Measurements from ENCODE around the gene KRTAP20-4. TPM values are rescaled to one million over a fixed set of nuclear protein-coding genes. Genes with fewer than 3 reads are reported as not detected.

The KRTAP20-4 gene
- total and polyA plus RNA-seq, 9 donors, result not detected

GRCh38 chr21:30623362-30623761 is 2.9 kb downstream of the KRTAP20-4 start:
- intact Hi-C loops (cut with DNase I), result no loop called here
- no peak overlapping the region for H3K27ac ChIP-seq
- H3K4me1 ChIP-seq (ENCODE audit: insufficient read depth), result no peaks in the 10 kb centered on the region
- TF ChIP-seq EP300 (IDR thresholded peaks at IDR 0.05), result no peak
- TF ChIP-seq POLR2A (IDR thresholded peaks at IDR 0.05), result no peak
- TF ChIP-seq, protein P1, sequence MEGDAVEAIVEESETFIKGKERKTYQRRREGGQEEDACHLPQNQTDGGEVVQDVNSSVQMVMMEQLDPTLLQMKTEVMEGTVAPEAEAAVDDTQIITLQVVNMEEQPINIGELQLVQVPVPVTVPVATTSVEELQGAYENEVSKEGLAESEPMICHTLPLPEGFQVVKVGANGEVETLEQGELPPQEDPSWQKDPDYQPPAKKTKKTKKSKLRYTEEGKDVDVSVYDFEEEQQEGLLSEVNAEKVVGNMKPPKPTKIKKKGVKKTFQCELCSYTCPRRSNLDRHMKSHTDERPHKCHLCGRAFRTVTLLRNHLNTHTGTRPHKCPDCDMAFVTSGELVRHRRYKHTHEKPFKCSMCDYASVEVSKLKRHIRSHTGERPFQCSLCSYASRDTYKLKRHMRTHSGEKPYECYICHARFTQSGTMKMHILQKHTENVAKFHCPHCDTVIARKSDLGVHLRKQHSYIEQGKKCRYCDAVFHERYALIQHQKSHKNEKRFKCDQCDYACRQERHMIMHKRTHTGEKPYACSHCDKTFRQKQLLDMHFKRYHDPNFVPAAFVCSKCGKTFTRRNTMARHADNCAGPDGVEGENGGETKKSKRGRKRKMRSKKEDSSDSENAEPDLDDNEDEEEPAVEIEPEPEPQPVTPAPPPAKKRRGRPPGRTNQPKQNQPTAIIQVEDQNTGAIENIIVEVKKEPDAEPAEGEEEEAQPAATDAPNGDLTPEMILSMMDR (IDR thresholded peaks at IDR 0.05), result no peak
- 84 to 93% (median 91%) methylated on average over 3 of the region's 3 CpGs for WGBS, 3 donors
- H3K36me3 ChIP-seq, result no peaks in the 10 kb centered on the region
- H3K27me3 ChIP-seq, result no peaks in the 10 kb centered on the region
- H3K4me3 ChIP-seq, result no peak overlapping the region
- no peak for DNase-seq
- no peaks in the 10 kb centered on the region for H3K9me3 ChIP-seq

- 74 to 80% (median 75%) methylated on average over 4 of the region's 4 CpGs for WGBS, 3 donors
- H3K36me3 ChIP-seq, result no peaks in the 10 kb centered on the region
- DNase-seq, result no peak
- H3K4me3 ChIP-seq, result no peak overlapping the region
- intact Hi-C loops (cut with DNase I), result no loop called here
- no peak overlapping the region for H3K27ac ChIP-seq
- H3K4me1 ChIP-seq (ENCODE audit: insufficient read depth), result no peaks in the 10 kb centered on the region
- no peaks in the 10 kb centered on the region for H3K27me3 ChIP-seq
- no peaks in the 10 kb centered on the region for H3K9me3 ChIP-seq
- TF ChIP-seq POLR2A (IDR thresholded peaks at IDR 0.05) (no peak), EP300 (IDR thresholded peaks at IDR 0.05) (no peak)
Measured at GRCh38 chr21:30625449-30626165, 5.2 kb downstream of the KRTAP20-4 start.

DNA sequence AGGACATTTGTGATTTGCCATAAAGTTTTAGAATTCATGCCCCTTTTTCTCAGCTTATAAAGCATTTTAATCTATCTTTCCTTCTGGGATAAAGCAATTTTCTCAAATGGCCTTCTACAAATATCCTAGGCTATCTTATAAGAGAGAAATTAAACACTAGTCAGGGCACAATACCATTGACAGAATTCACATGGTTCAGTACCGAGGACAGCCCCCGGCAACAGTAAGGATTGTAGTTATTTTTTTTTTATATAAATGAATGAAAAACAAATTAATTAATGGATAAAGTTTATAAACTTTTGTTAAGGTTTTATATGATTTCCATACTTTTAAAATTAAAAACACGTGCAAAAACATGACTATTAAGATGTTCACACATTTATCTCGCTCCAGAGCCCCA is 7.7 kb downstream of the KRTAP20-4 start:
- DNase-seq, result no peak
- H3K27me3 ChIP-seq, result no peaks in the 10 kb centered on the region
- H3K36me3 ChIP-seq, result no peaks in the 10 kb centered on the region
- 68 to 86% (median 85%) methylated on average over 4 of the region's 4 CpGs for WGBS, 3 donors
- TF ChIP-seq, protein P1 (IDR thresholded peaks at IDR 0.05), result no peak
- TF ChIP-seq POLR2A (IDR thresholded peaks at IDR 0.05) (no peak), EP300 (IDR thresholded peaks at IDR 0.05) (no peak)
- no peak overlapping the region for H3K4me3 ChIP-seq
- intact Hi-C loops (cut with DNase I), result no loop called here
- no peaks in the 10 kb centered on the region for H3K9me3 ChIP-seq
- H3K4me1 ChIP-seq (ENCODE audit: insufficient read depth), result no peaks in the 10 kb centered on the region
- H3K27ac ChIP-seq, result no peak overlapping the region

DNA sequence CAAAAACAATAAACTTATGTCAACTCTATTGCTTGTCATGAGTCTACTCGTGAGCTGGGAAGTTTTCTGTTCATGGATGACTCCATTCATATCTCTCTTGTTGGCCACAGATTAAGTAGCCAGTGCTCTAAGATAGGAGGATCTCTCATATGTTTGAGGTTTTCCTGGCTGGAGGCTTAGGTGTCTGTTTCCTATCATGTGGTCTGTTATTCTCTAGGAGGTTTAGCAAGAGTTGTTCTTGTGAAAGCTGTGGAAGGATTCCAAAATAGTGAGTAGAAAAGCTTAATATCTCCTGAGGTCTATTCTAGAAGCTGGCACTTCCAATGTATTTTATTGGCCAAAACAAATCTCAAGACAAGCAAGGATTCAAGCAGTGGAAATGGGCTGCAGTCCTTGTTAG is 8.8 kb downstream of the KRTAP20-4 start:
- no peaks in the 10 kb centered on the region for H3K36me3 ChIP-seq
- TF ChIP-seq POLR2A (IDR thresholded peaks at IDR 0.05), result no peak
- TF ChIP-seq, protein P1 (IDR thresholded peaks at IDR 0.05), result no peak
- TF ChIP-seq EP300 (IDR thresholded peaks at IDR 0.05), result no peak
- H3K27ac ChIP-seq, result no peak overlapping the region
- H3K4me3 ChIP-seq, result no peak overlapping the region
- DNase-seq, result no peak
- intact Hi-C loops (cut with DNase I), result no loop called here
- no peaks in the 10 kb centered on the region for H3K9me3 ChIP-seq
- no peaks in the 10 kb centered on the region for H3K4me1 ChIP-seq (ENCODE audit: insufficient read depth)
- no peaks in the 10 kb centered on the region for H3K27me3 ChIP-seq
- WGBS, 3 donors, result 12 to 29% (median 20%) methylated on average over 1 of the region's 1 CpG

GRCh38 chr21:30634906-30635305 is 14.5 kb downstream of the KRTAP20-4 start, which contains the start of gene KRTAP20-2:
KRTAP20-2 (plus strand) TSS chr21:30635206; CDS start chr21:30635264, 58 bp downstream.
- no peaks in the 10 kb centered on the region for H3K9me3 ChIP-seq
- intact Hi-C loops (cut with DNase I), result no loop called here
- H3K4me3 ChIP-seq, result no peak within 1 kb of the TSS
- H3K27ac ChIP-seq, result no peak within 1 kb of the TSS
- DNase-seq, result no peak
- no peaks in the 10 kb centered on the region for H3K4me1 ChIP-seq (ENCODE audit: insufficient read depth)
- TF ChIP-seq POLR2A (IDR thresholded peaks at IDR 0.05), result no peak
- TF ChIP-seq, protein P1 (IDR thresholded peaks at IDR 0.05), result no peak
- no peak for TF ChIP-seq EP300 (IDR thresholded peaks at IDR 0.05)
- H3K27me3 ChIP-seq, result no peaks in the 10 kb centered on the region
- no peaks in the 10 kb centered on the region for H3K36me3 ChIP-seq
- WGBS, 3 donors, result 76 to 94% (median 87%) methylated on average over 1 of the region's 1 CpG

Data from ovary (tissue), 9 donors.